ENCODE data around the gene COL9A3. TPM values are rescaled to one million over a fixed set of nuclear protein-coding genes. Genes with fewer than 3 reads are reported as not detected.

COL9A3 gene
- total RNA-seq, 1 experiment from 2014 or later, result 150 TPM

DNA sequence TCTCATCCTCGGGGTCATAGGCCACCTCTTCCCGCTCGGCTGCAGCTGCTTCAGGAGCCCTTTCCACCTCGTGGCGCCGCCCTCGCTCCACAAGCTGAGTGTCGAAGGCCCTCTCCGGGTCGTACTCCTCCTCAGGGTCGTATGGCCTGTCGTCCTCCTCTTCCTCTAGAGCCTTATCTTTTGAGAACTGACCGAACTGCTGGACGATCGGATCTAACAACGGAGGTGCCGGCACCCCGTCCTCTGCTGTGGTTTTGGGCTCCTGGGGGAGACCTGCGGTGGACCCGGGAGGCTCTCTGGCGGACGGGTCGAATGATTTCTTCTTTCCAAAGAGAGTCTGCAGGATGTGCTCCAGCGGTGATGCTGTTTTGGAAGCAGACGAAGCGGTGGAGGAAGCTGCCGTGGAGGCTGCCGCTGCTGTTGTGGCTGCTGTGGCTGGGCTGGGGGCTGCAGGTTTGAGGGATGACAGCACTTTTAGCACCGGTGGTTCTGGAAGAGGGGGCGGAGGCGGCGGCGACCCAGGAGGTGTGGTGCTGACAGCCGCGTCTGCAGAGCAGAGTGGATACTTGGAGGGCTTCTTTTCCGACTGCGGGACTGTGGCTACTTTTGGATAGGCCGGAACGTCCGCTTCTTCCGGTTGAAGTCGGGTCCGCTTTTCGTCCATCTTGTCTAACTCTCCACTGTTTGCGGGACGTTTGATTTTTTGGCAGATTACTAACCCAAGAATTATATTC, 65.0 kb downstream of the COL9A3 start:
- no peaks in the 10 kb centered on the region for H3K9me3 ChIP-seq (ENCODE audit: control insufficient read depth, low read depth, low read length)
- no peak overlapping the region for H2BK12ac ChIP-seq (ENCODE audit: insufficient read length, low read depth, low read length)
- Mint-ChIP-seq H3K9me3 (no peaks in the 10 kb centered on the region), H3K4me3 (no peak overlapping the region), H3K27me3 (ENCODE audit: low read depth) (no peaks in the 10 kb centered on the region), H3K36me3 (ENCODE audit: insufficient read depth in 1 of 3, low read depth in 3 of 3) (peaks cover 2 to 47% (median 11%) of the 10 kb centered on the region in 3 experiments; a peak in 5 of 7 replicates), H3K4me1 (peaks cover 28 to 41% of the 10 kb centered on the region in 2 experiments), H3K27ac (peak overlapping the region in 2 of 3 experiments; percentile 93 to 97; a peak in 4 of 7 replicates)
- no peak overlapping the region for H4K8ac ChIP-seq (replicated peaks; ENCODE audit: insufficient read length, low read depth, low read length)
- H3K79me1 ChIP-seq (ENCODE audit: insufficient read depth, low read depth, low read length, poor library complexity, severe bottlenecking), result no peaks in the 10 kb centered on the region
- H3T11ph ChIP-seq (ENCODE audit: low read length), result no peak overlapping the region
- H3K4me2 ChIP-seq (ENCODE audit: insufficient read depth, insufficient read length, low read length), result no peak overlapping the region
- TF ChIP-seq, protein P1, sequence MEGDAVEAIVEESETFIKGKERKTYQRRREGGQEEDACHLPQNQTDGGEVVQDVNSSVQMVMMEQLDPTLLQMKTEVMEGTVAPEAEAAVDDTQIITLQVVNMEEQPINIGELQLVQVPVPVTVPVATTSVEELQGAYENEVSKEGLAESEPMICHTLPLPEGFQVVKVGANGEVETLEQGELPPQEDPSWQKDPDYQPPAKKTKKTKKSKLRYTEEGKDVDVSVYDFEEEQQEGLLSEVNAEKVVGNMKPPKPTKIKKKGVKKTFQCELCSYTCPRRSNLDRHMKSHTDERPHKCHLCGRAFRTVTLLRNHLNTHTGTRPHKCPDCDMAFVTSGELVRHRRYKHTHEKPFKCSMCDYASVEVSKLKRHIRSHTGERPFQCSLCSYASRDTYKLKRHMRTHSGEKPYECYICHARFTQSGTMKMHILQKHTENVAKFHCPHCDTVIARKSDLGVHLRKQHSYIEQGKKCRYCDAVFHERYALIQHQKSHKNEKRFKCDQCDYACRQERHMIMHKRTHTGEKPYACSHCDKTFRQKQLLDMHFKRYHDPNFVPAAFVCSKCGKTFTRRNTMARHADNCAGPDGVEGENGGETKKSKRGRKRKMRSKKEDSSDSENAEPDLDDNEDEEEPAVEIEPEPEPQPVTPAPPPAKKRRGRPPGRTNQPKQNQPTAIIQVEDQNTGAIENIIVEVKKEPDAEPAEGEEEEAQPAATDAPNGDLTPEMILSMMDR (conservative IDR thresholded peaks at IDR 0.05), result no peak
- DNase-seq, result no peak
- H3K79me2 ChIP-seq (ENCODE audit: insufficient read depth, low read length), result no peaks in the 10 kb centered on the region
- H3K4me1 ChIP-seq (ENCODE audit: insufficient read depth, low read length), result no peaks in the 10 kb centered on the region; the same call in 1 of the 2 replicates
- WGBS (ENCODE audit: extremely low coverage, insufficient read length, low lambda C conversion rate), result no CpG with 5 or more reads among the region's 46 CpGs
- no peaks in the 10 kb centered on the region for H3K27me3 ChIP-seq (ENCODE audit: insufficient read depth, low read length)
- H3K23me2 ChIP-seq (ENCODE audit: insufficient read length, low read depth, low read length, poor library complexity, severe bottlenecking), result no peaks in the 10 kb centered on the region
- no peak overlapping the region for H2AK5ac ChIP-seq (ENCODE audit: insufficient read length, low read length)
- no peak overlapping the region for H3K4ac ChIP-seq (ENCODE audit: low read depth, low read length)
- H3K27ac ChIP-seq (ENCODE audit: insufficient read length, low read depth, low read length), result no peak overlapping the region
- H2BK120ac ChIP-seq (ENCODE audit: low read depth, low read length, poor library complexity, severe bottlenecking), result no peak overlapping the region
- H4K5ac ChIP-seq (ENCODE audit: insufficient read length, low read depth, low read length), result no peak overlapping the region
- H3K9ac ChIP-seq (ENCODE audit: extremely low read depth, insufficient read length, low read length), result no peak overlapping the region
- H3K14ac ChIP-seq (ENCODE audit: insufficient read depth, low read length), result no peak overlapping the region
- H2BK5ac ChIP-seq (ENCODE audit: insufficient read length, low read length), result no peak overlapping the region
- H2BK15ac ChIP-seq (ENCODE audit: low read depth, low read length), result no peak overlapping the region
- no peak overlapping the region for H2AFZ ChIP-seq (ENCODE audit: low read length)
- H3K23ac ChIP-seq (ENCODE audit: insufficient read length, low read depth, low read length), result no peak overlapping the region
- no peak overlapping the region for H3K18ac ChIP-seq (ENCODE audit: insufficient read length, low read depth, low read length)
- H4K91ac ChIP-seq (ENCODE audit: insufficient read length, low read depth, low read length), result no peak overlapping the region
- H2BK20ac ChIP-seq (ENCODE audit: low read depth, low read length, poor library complexity, severe bottlenecking), result no peak overlapping the region
- H3K56ac ChIP-seq (ENCODE audit: insufficient read length, low read depth, low read length), result no peak overlapping the region
- H4K20me1 ChIP-seq (ENCODE audit: control insufficient read depth, insufficient read depth, insufficient read length), result no peaks in the 10 kb centered on the region

Data from H9 (cell line).